ENCODE results near the gene LAMA3. TPM values are rescaled to one million over a fixed set of nuclear protein-coding genes. Genes with fewer than 3 reads are reported as not detected.

The LAMA3 gene
- total and polyA plus RNA-seq, 2 donors (not counting 1 experiment from before 2014, with no cell fraction given): 0.75 to 13.2 TPM

DNA sequence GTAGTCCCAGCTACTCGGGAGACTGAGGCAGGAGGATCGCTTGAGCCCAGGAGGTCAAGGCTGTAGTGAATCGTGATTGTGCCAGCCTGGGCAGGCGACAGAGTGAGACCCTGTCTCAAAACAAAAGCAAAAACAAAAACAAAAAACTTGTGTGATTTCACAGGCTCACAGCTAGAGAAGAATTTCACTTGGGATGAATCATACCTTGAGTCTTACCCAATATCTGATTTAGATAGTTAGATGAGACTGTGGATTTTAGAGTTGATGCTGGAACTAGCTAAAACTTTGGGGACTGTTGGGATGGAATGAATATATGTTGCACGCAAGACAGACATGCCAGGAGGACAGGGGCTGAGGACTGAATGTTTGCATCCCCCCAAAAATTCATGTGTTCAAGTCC lies 31.0 kb upstream of the LAMA3 start:
- Histone ChIP-seq H3K36me3 (ENCODE audit: control insufficient read depth, insufficient read depth, low read length) (no peaks in the 10 kb centered on the region), H2AFZ (ENCODE audit: low read length) (no peak overlapping the region), H3K27ac (ENCODE audit: insufficient read depth, low read length) (no peak overlapping the region), H3K9ac (ENCODE audit: insufficient read depth, low read length) (no peak overlapping the region), H3K4me3 (replicated peaks in 1 of 4; ENCODE audit: control extremely low read depth in 1 of 4, insufficient read depth in 1 of 4, low read depth in 3 of 4, low read length in 4 of 4) (no peak overlapping the region), H3K79me2 (ENCODE audit: control insufficient read depth, insufficient read depth, low read length) (no peaks in the 10 kb centered on the region), H3K4me2 (ENCODE audit: extremely low read depth, insufficient read depth, low read length) (no peak overlapping the region), H3K9me3 (ENCODE audit: control insufficient read depth, insufficient read depth, low read depth, low read length) (no peaks in the 10 kb centered on the region), H3K4me1 (ENCODE audit: control insufficient read depth, extremely low read depth, insufficient read depth, low read length) (no peaks in the 10 kb centered on the region), H4K20me1 (ENCODE audit: control insufficient read depth, extremely low read depth, insufficient read depth, low read length) (no peaks in the 10 kb centered on the region), H3K27me3 (ENCODE audit: control insufficient read depth, insufficient read depth, low read length) (peaks cover 6% of the 10 kb centered on the region)
- DNase-seq (ENCODE audit: low read depth in 2 of 2): peak in 1 of 2 donors; percentile 19
- TF ChIP-seq, protein P1, sequence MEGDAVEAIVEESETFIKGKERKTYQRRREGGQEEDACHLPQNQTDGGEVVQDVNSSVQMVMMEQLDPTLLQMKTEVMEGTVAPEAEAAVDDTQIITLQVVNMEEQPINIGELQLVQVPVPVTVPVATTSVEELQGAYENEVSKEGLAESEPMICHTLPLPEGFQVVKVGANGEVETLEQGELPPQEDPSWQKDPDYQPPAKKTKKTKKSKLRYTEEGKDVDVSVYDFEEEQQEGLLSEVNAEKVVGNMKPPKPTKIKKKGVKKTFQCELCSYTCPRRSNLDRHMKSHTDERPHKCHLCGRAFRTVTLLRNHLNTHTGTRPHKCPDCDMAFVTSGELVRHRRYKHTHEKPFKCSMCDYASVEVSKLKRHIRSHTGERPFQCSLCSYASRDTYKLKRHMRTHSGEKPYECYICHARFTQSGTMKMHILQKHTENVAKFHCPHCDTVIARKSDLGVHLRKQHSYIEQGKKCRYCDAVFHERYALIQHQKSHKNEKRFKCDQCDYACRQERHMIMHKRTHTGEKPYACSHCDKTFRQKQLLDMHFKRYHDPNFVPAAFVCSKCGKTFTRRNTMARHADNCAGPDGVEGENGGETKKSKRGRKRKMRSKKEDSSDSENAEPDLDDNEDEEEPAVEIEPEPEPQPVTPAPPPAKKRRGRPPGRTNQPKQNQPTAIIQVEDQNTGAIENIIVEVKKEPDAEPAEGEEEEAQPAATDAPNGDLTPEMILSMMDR (conservative IDR thresholded peaks at IDR 0.05 in 1 of 2, IDR thresholded peaks at IDR 0.05 in 1 of 2; ENCODE audit: low read depth in 1 of 2, low read length in 2 of 2): no peak
- no peak for TF ChIP-seq EZH2 (IDR thresholded peaks at IDR 0.05; ENCODE audit: low read length, missing control alignments)

DNA sequence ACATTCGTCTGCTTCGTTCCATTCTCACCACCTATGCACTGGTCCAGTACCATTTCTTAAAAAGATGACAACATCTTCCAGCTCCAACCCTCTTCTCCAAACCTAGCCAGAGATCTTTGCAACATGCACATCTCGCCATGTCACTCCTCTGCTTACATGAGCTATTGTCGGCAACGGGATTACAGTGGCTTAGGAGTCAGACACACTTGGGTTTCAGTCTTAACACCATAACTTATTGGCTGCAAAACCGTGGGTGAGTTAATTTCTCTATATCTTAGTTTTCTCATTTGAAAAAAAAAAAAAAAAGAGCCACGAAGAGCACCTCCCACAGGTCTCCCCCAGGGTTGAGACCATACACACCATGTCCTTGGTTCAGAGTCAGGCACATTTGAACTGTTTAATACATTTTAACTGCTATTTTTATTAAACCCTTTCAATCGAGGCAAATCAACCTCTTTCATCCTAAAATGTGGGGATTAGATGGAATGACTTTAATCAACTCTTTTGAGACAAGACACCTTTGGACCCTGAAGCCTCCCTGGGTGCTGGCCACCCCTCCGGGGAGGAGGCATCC lies 27.4 kb upstream of the LAMA3 start:
- no peaks in the 10 kb centered on the region for H4K20me1 ChIP-seq (ENCODE audit: control insufficient read depth, extremely low read depth, insufficient read depth, low read length)
- peak; percentile 69 for TF ChIP-seq EZH2 (IDR thresholded peaks at IDR 0.05; ENCODE audit: low read length, missing control alignments)
- TF ChIP-seq, protein P1 (conservative IDR thresholded peaks at IDR 0.05 in 1 of 2, IDR thresholded peaks at IDR 0.05 in 1 of 2; ENCODE audit: low read depth in 1 of 2, low read length in 2 of 2): no peak
- H3K79me2 ChIP-seq (ENCODE audit: control insufficient read depth, insufficient read depth, low read length): no peaks in the 10 kb centered on the region
- peak overlapping the region; percentile 24 to 49 (median 34) for H3K4me3 ChIP-seq (replicated peaks in 1 of 4; ENCODE audit: control extremely low read depth in 1 of 4, insufficient read depth in 1 of 4, low read depth in 3 of 4, low read length in 4 of 4)
- H3K27ac ChIP-seq (ENCODE audit: insufficient read depth, low read length): no peak overlapping the region
- no peaks in the 10 kb centered on the region for H3K36me3 ChIP-seq (ENCODE audit: control insufficient read depth, insufficient read depth, low read length)
- DNase-seq (ENCODE audit: low read depth in 2 of 2): no peak
- H2AFZ ChIP-seq (ENCODE audit: low read length): no peak overlapping the region
- H3K4me1 ChIP-seq (ENCODE audit: control insufficient read depth, extremely low read depth, insufficient read depth, low read length): no peaks in the 10 kb centered on the region
- no peaks in the 10 kb centered on the region for H3K9me3 ChIP-seq (ENCODE audit: control insufficient read depth, insufficient read depth, low read depth, low read length)
- H3K9ac ChIP-seq (ENCODE audit: insufficient read depth, low read length): no peak overlapping the region
- H3K27me3 ChIP-seq (ENCODE audit: control insufficient read depth, insufficient read depth, low read length): peaks cover 14% of the 10 kb centered on the region
- H3K4me2 ChIP-seq (ENCODE audit: extremely low read depth, insufficient read depth, low read length): peak overlapping the region; percentile 60

DNA sequence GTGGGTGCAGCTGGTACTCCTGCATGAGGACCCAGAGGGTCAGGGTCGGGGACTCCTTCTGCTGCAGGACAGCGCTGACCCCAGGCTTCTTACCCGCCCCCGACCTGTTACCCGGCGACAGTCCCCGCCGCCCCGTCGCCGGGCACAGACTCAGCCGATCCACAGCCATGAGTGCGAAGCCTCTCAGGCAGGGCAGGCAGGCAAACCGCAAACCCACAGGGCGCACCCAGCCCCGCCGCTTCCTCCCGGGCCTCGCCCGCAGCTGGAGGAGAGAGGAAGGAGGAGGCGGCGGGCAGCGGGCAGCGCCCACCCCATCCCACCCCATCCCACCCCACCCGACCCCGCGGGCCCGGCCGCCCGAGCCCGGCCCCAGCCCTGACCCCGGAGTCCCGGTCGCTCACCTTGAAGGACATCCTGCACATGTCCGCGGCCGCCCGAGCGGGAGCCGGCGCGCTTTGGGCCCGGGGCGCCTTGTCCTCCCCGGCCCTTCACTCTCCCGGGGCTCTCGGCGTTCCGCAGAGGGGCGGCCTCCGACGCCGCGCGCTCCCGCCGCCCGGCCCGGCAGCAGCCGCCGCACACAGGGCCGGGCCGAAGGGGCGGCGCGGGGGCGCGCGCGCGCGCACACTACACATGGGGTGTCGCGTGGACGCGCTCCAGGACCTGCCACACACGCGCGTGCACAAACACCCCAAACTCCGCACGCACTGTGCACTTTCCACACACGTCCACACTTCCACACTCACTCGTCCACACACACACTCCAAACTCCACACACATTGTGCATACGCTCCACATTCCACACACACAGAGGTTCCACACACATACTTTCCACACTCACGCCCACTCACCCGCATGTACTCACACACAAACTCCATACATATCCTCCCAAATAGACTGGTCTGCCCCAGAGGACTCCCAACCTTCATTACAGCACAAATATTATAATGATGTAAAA lies 26.7 kb upstream of the LAMA3 start, which contains the start of gene ANKRD29:
Gene ANKRD29 (minus strand): TSS at position 603 of the 955 bp plus-strand sequence. CDS start 181 bp downstream, at position 422.
- no peaks in the 10 kb centered on the region for H3K79me2 ChIP-seq (ENCODE audit: control insufficient read depth, insufficient read depth, low read length)
- H3K4me1 ChIP-seq (ENCODE audit: control insufficient read depth, extremely low read depth, insufficient read depth, low read length): no peaks in the 10 kb centered on the region
- no peak within 1 kb of the TSS for H3K27ac ChIP-seq (ENCODE audit: insufficient read depth, low read length)
- no peaks in the 10 kb centered on the region for H3K36me3 ChIP-seq (ENCODE audit: control insufficient read depth, insufficient read depth, low read length)
- H2AFZ ChIP-seq (ENCODE audit: low read length): peak within 1 kb of the TSS; percentile 35
- H3K9ac ChIP-seq (ENCODE audit: insufficient read depth, low read length): no peak within 1 kb of the TSS
- no peaks in the 10 kb centered on the region for H3K9me3 ChIP-seq (ENCODE audit: control insufficient read depth, insufficient read depth, low read depth, low read length)
- TF ChIP-seq EZH2 (IDR thresholded peaks at IDR 0.05; ENCODE audit: low read length, missing control alignments): peak; percentile 78
- TF ChIP-seq, protein P1 (conservative IDR thresholded peaks at IDR 0.05 in 1 of 2, IDR thresholded peaks at IDR 0.05 in 1 of 2; ENCODE audit: low read depth in 1 of 2, low read length in 2 of 2): no peak
- peaks cover 17% of the 10 kb centered on the region for H3K27me3 ChIP-seq (ENCODE audit: control insufficient read depth, insufficient read depth, low read length)
- peak within 1 kb of the TSS; percentile 87 for H3K4me2 ChIP-seq (ENCODE audit: extremely low read depth, insufficient read depth, low read length)
- DNase-seq (ENCODE audit: low read depth in 2 of 2): peak; percentile 17 to 50
- peak within 1 kb of the TSS; percentile 24 to 49 (median 44) for H3K4me3 ChIP-seq (replicated peaks in 1 of 4; ENCODE audit: control extremely low read depth in 1 of 4, insufficient read depth in 1 of 4, low read depth in 3 of 4, low read length in 4 of 4)
- H4K20me1 ChIP-seq (ENCODE audit: control insufficient read depth, extremely low read depth, insufficient read depth, low read length): no peaks in the 10 kb centered on the region
